K562 (cell line): ENCODE data around the gene MAP3K13. TPM values are rescaled to one million over a fixed set of nuclear protein-coding genes. Genes with fewer than 3 reads are reported as not detected.
A peak's percentile ranks its signal among the peaks of the same experiment; 100 is the strongest.

Experiments used
- ATAC-seq: fragments of 200-7000 bp; cut with Tn5 transposase; 3 replicates; pipeline ENCODE4 v1.9.1; 2020; ENCODE audit warnings: moderate library complexity
- BruUV-seq: library from RNA; stranded (reverse); fragments of 400-500 nt; replicated peaks from 2 replicates; lab custom pipeline; 2021; lab: Mats Ljungman, UMichigan
- CTCF ChIA-PET: fragments of 300-600 bp; formaldehyde crosslinking; extraction: SDS; loops from one replicate; lab custom pipeline; 2021; ENCODE audit warnings: low intra/inter-chr PET ratio; lab: Yijun Ruan, JAX
- POLR2A ChIA-PET: fragments of 300-600, 350-650 bp; sonication (Branson Sonifier 250); formaldehyde crosslinking; extraction: SDS; loops from one replicate; lab custom pipeline; 2021; ENCODE audit warnings: antibody characterized with exemption, inconsistent platforms; lab: Yijun Ruan, JAX
- DNase-seq, 4 experiments: peaks; one replicate each; pipeline versions ENCODE4 v3.0.0 to v3.0.0-alpha.2; 2011 to 2018; ENCODE audit warnings: low spot score in 3 of 4, mixed read lengths in 3 of 4; ENCODE audit errors: extremely low read depth in 1 of 4
- FAIRE-seq: peaks from 2 replicates; lab custom pipeline; 2011; peaks lifted over from hg19 to GRCh38; lab: Jason Lieb, UNC
- H2AFZ ChIP-seq: 2 replicates; pipeline ENCODE4 v1.6.0; 2011; ENCODE audit warnings: low read depth, low read length, control low read depth, inconsistent platforms
- H3K27ac ChIP-seq: fragments of 200-600 bp; 3 replicates; pipeline ENCODE4 v1.8.0; 2011; ENCODE audit warnings: low read depth, mild to moderate bottlenecking, control low read depth, inconsistent platforms, low read length, moderate library complexity, mixed read lengths; ENCODE audit errors: extremely low read depth
- H3K27me3 ChIP-seq, 2 experiments: fragments of 300-600 bp in 1 of 2; 2 replicates in 1 of 2; 3 replicates in 1 of 2; pipeline versions ENCODE4 v1.6.0 to v1.8.0; 2011; ENCODE audit warnings: inconsistent platforms in 2 of 2, low read length in 2 of 2, mild to moderate bottlenecking in 1 of 2, mixed read lengths in 1 of 2, moderate library complexity in 1 of 2; ENCODE audit not compliant: control insufficient read depth in 2 of 2, insufficient read depth in 2 of 2
- H3K36me3 ChIP-seq: fragments of 300-600 bp; 3 replicates; pipeline ENCODE4 v1.8.0; 2011; ENCODE audit warnings: mild to moderate bottlenecking, low read length, inconsistent platforms; ENCODE audit not compliant: control insufficient read depth, insufficient read depth
- H3K4me1 ChIP-seq, 2 experiments: fragments of 200-600 bp in 1 of 2; replicated peaks in 1 of 2; 2 replicates in 1 of 2; 3 replicates in 1 of 2; pipeline versions ENCODE4 v1.5.1 to v1.8.0; 2011; ENCODE audit warnings: inconsistent platforms in 2 of 2, low read length in 2 of 2, mild to moderate bottlenecking in 1 of 2, mixed read lengths in 1 of 2, moderate library complexity in 1 of 2; ENCODE audit not compliant: control insufficient read depth in 2 of 2, insufficient read depth in 2 of 2
- H3K4me2 ChIP-seq: 2 replicates; pipeline ENCODE4 v1.6.1; 2011; ENCODE audit warnings: low read length, control low read depth, inconsistent platforms, mixed read lengths; ENCODE audit not compliant: insufficient read depth
- H3K4me3 ChIP-seq: fragments of 200-600 bp; sonication (generic), shearing (Covaris generic); 2 replicates; pipeline ENCODE4 v1.5.1; 2016; ENCODE audit warnings: control low read depth, inconsistent platforms
- H3K79me2 ChIP-seq: fragments of 200-600 bp; 3 replicates; pipeline ENCODE4 v1.8.0; 2011; ENCODE audit warnings: low read length, inconsistent platforms; ENCODE audit not compliant: control insufficient read depth, insufficient read depth
- H3K9ac ChIP-seq, 2 experiments: 2 replicates each; pipeline versions ENCODE4 v1.6.0 to v1.6.1; 2011; ENCODE audit warnings: low read depth in 2 of 2, low read length in 2 of 2, control low read depth in 1 of 2, inconsistent platforms in 1 of 2, mild to moderate bottlenecking in 1 of 2, mixed read lengths in 1 of 2; ENCODE audit not compliant: insufficient read depth in 1 of 2
- H3K9me1 ChIP-seq: one replicate; pipeline ENCODE4 v1.6.0; 2011; ENCODE audit warnings: inconsistent platforms, mild to moderate bottlenecking, low read length, moderate library complexity; ENCODE audit not compliant: control insufficient read depth, insufficient read depth
- H3K9me3 ChIP-seq: replicated peaks from 2 replicates; pipeline ENCODE4 v1.5.1; 2011; ENCODE audit warnings: low read depth, low read length, inconsistent platforms; ENCODE audit not compliant: control insufficient read depth, insufficient read depth
- H4K20me1 ChIP-seq: replicated peaks from 2 replicates; pipeline ENCODE4 v1.6.1; 2011; ENCODE audit warnings: low read length, inconsistent platforms, mixed read lengths; ENCODE audit not compliant: control insufficient read depth, insufficient read depth
- BRCA1 ChIP-seq, 2 experiments: fragments of 450-650 bp in 1 of 2; sonication (generic) in 1 of 2; formaldehyde crosslinking in 1 of 2; IDR thresholded peaks; 2 replicates each; pipeline versions ENCODE4 v1.5.0 to v1.6.1; 2017 to 2020; ENCODE audit warnings: mild to moderate bottlenecking in 1 of 2, missing genetic modification reagents in 1 of 2
- CAMTA2 ChIP-seq: fragments of 250-450 bp; sonication (Bioruptor Pico); conservative IDR thresholded peaks from 2 replicates; pipeline ENCODE4 v1.5.1; 2022
- CEBPG ChIP-seq, 3 experiments: fragments of 200-800 bp in 1 of 3; sonication (Bioruptor generic) in 1 of 3; sonication (generic) in 1 of 3; formaldehyde crosslinking in 1 of 3; IDR thresholded peaks in 2 of 3; conservative IDR thresholded peaks in 1 of 3; 2 replicates each; pipeline versions ENCODE4 v1.6.1 to v1.8.0; 2016 to 2022; ENCODE audit warnings: missing compliant biosample characterization in 2 of 3, missing genetic modification characterization in 2 of 3, mild to moderate bottlenecking in 1 of 3, missing genetic modification reagents in 1 of 3
- EGR1 ChIP-seq: fragments of 450-650 bp; conservative IDR thresholded peaks from 2 replicates; pipeline ENCODE4 v1.6.1; 2017; ENCODE audit warnings: mild to moderate bottlenecking
- GATAD2A ChIP-seq: fragments of 450-650 bp; IDR thresholded peaks from 2 replicates; pipeline ENCODE4 v1.6.1; 2017
- MEF2D ChIP-seq: conservative IDR thresholded peaks from 2 replicates; pipeline ENCODE4 v1.6.1; 2016; ENCODE audit warnings: low read depth, missing genetic modification characterization, missing compliant biosample characterization
- MXD1 ChIP-seq: fragments of 250-450 bp; sonication (Bioruptor Pico); IDR thresholded peaks from 2 replicates; pipeline ENCODE4 v1.8.0; 2021; ENCODE audit warnings: borderline replicate concordance, mild to moderate bottlenecking, moderate library complexity; ENCODE audit not compliant: poor library complexity, severe bottlenecking
- PHF21A ChIP-seq: fragments of 450-650 bp; IDR thresholded peaks from 2 replicates; pipeline ENCODE4 v1.6.1; 2017; ENCODE audit warnings: low read depth, borderline replicate concordance
- TEAD2 ChIP-seq: fragments of 450-650 bp; IDR thresholded peaks from 2 replicates; pipeline ENCODE4 v1.6.1; 2016; ENCODE audit warnings: missing genetic modification characterization, control low read depth, missing compliant biosample characterization
- YY1 ChIP-seq, 3 experiments: IDR thresholded peaks; 2 replicates each; pipeline ENCODE4 v1.6.1; 2011; ENCODE audit warnings: low read length in 2 of 3, mild to moderate bottlenecking in 2 of 3, moderate library complexity in 2 of 3, borderline replicate concordance in 1 of 3, control low read depth in 1 of 3, low read depth in 1 of 3; ENCODE audit not compliant: insufficient read depth in 3 of 3, insufficient replicate concordance in 2 of 3, control insufficient read depth in 1 of 3, insufficient read length in 1 of 3; ENCODE audit errors: extremely low read depth in 1 of 3
- WGBS: fragments of 100-300 bp; shearing (Covaris generic); methylation state at CpG from one replicate; pipeline ENCODE4 v1.1.6; 2016; ENCODE audit warnings: low coverage, mixed read lengths; ENCODE audit not compliant: insufficient coverage; ENCODE audit errors: missing lambda C conversion rate; 5-methylcytosine and 5-hydroxymethylcytosine counted together
- in situ Hi-C: fragments of 300-500 bp; cut with MboI; formaldehyde crosslinking; loops from 4 replicates; pipeline ENCODE4 v1.15.0; 2018; ENCODE audit warnings: inconsistent platforms, mixed read lengths
- intact Hi-C: fragments of 100-400 bp; cut with micrococcal nuclease; formaldehyde crosslinking; loops from 2 replicates; pipeline ENCODE4 v1.14.2; 2022
- polyA plus RNA-seq, 8 experiments: library from polyadenylated mRNA; depleted of rRNA in 4 of 8; stranded (reverse) in 5 of 8; unstranded in 3 of 8; fragments of >200 nt; fragmentation: Nextera tagmentation in 2 of 8; fragmentation: Illumina TruSeq in 1 of 8; extraction: Ambion mirVana in 2 of 8; extraction: Trizol in 1 of 8; gene quantifications; 2 replicates each; pipeline versions ENCODE4 v1.2.1 to v1.2.3, GENCODE V29; 2011 to 2014; ENCODE audit warnings: inconsistent platforms in 1 of 8, missing spikeins in 1 of 8
- total RNA-seq, 7 experiments: library from RNA; depleted of rRNA in 6 of 7; stranded (reverse); fragments of >200 nt in 6 of 7; fragmentation: Illumina TruSeq in 2 of 7; extraction: Trizol in 2 of 7; gene quantifications; 2 replicates each; pipeline versions ENCODE4 v1.2.1 to v1.2.3, GENCODE V29; 2011 to 2021; ENCODE audit warnings: low replicate concordance in 1 of 7
- TF ChIP-seq, protein P1 (sequence below): fragments of 250-450 bp; sonication (Bioruptor Pico); IDR thresholded peaks from 2 replicates; pipeline ENCODE4 v1.4.0; 2020

MAP3K13 gene
- total and polyA plus RNA-seq, 9 of the 15 experiments (the other 6 are each of a cell fraction or from before 2014, with no cell fraction given) = 0.04 to 0.32 (median 0.15) TPM; not detected in 2

DNA sequence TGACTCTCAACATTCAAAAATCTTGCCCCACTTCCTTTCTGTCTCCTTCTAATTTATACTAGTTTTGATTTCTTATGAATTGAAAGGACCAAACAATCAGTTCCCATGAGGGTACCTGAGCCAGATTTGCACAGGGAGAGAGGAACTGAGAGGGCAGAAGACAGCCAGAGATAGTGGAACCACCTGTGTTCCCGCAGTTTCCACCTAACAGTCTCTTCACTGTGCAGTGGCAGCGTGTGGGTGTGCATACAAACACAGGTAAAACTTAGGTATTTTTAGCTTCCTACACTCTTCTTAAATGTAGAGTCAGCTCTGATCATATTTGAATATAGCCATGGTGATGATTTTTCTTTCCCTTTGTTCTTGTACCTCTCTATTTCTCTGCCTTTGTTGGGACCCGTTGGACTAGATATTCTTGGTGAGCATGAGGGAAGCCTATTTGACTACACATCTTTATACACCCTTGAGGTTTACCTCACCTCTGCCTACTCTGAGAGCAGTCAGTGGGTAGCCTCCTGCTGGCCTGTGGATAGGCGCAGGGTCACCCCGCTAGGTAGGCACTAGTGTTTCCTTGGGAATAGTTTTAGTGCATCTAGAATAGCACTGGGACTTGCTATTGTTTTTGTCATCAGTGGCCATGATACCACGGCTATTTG, 58.8 kb downstream of the MAP3K13 start:
- Histone ChIP-seq H3K27me3 (peaks cover 0 to 10% of the 10 kb centered on the region in 2 experiments; a peak in 3 of 5 replicates), H2AFZ (no peak overlapping the region), H3K4me1 (peaks cover 0 to 6% of the 10 kb centered on the region in 2 experiments; a peak in 4 of 5 replicates), H3K27ac (no peak overlapping the region), H4K20me1 (no peaks in the 10 kb centered on the region), H3K4me2 (no peak overlapping the region), H3K4me3 (no peak overlapping the region), H3K9me1 (no peaks in the 10 kb centered on the region), H3K9ac (no peak overlapping the region), H3K36me3 (no peaks in the 10 kb centered on the region), H3K79me2 (no peaks in the 10 kb centered on the region), H3K9me3 (no peaks in the 10 kb centered on the region)
- intact Hi-C loops = no loop called here
- ATAC-seq (no peak; the same call in 2 of the 3 replicates), DNase-seq (no peak), FAIRE-seq (no peak)
- BruUV-seq = no TSS peak
- in situ Hi-C loops = no loop called here
- ChIA-PET POLR2A (no interaction called here), CTCF (no interaction called here)
- WGBS = 25% methylated on average over 6 of the region's 6 CpGs
- no peak for TF ChIP-seq BRCA1 (IDR thresholded peaks at IDR 0.05)
- no peak for TF ChIP-seq BRCA1 (CRISPR knock-in tag; IDR thresholded peaks at IDR 0.05)
- TF ChIP-seq EGR1 = 0 out of 2 replicates have a peak, but pooled peaks have one; percentile 5

- ChIA-PET CTCF (no interaction called here), POLR2A (interaction anchor here (0.7 to 1.6 kb wide), 2 partner anchors 13 to 254 kb away, joined by 3 to 5 read pairs; no protein-coding TSS in a partner anchor)
- no peak overlapping the region for H3K4me3 ChIP-seq
- no peaks in the 10 kb centered on the region for H3K79me2 ChIP-seq
- 54% methylated on average over 4 of the region's 4 CpGs for WGBS
- DNase-seq = no peak
- H3K27ac ChIP-seq = no peak overlapping the region
- in situ Hi-C loops (no loop called here), intact Hi-C loops (no loop called here)
- no peaks in the 10 kb centered on the region for H3K36me3 ChIP-seq
- 0 out of 4 replicates have a peak overlapping the region, but pooled peaks of 1 of the 2 experiments have one; percentile 13 for H3K9ac ChIP-seq
- peaks cover 0 to 10% of the 10 kb centered on the region in 2 experiments; a peak in 3 of 5 replicates for H3K27me3 ChIP-seq
- TF ChIP-seq PHF21A = no peak
- TF ChIP-seq MXD1 (CRISPR knock-in tag) = no peak
- no peak for TF ChIP-seq TEAD2 (tag)
- TF ChIP-seq GATAD2A = no peak
- no peak for TF ChIP-seq MEF2D (tag)
- no peak for TF ChIP-seq CEBPG (CRISPR knock-in tag; IDR thresholded peaks at IDR 0.05)
- TF ChIP-seq CEBPG (tag; conservative IDR thresholded peaks at IDR 0.05 in 1 of 2, IDR thresholded peaks at IDR 0.05 in 1 of 2) = no peak
- no peak for TF ChIP-seq CAMTA2
- TF ChIP-seq, protein P1, sequence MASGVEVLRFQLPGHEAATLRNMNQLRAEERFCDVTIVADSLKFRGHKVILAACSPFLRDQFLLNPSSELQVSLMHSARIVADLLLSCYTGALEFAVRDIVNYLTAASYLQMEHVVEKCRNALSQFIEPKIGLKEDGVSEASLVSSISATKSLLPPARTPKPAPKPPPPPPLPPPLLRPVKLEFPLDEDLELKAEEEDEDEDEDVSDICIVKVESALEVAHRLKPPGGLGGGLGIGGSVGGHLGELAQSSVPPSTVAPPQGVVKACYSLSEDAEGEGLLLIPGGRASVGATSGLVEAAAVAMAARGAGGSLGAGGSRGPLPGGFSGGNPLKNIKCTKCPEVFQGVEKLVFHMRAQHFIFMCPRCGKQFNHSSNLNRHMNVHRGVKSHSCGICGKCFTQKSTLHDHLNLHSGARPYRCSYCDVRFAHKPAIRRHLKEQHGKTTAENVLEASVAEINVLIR = no peak
- no peak for TF ChIP-seq YY1 (IDR thresholded peaks at IDR 0.05; ENCODE audit: borderline replicate concordance in 1 of 3, control insufficient read depth in 1 of 3, extremely low read depth in 1 of 3, insufficient read depth in 3 of 3, insufficient read length in 1 of 3, insufficient replicate concordance in 2 of 3, low read depth in 1 of 3, low read length in 2 of 3)
- H3K9me3 ChIP-seq = no peaks in the 10 kb centered on the region
- no peaks in the 10 kb centered on the region for H3K9me1 ChIP-seq
- H3K4me1 ChIP-seq = peaks cover 0 to 6% of the 10 kb centered on the region in 2 experiments; a peak in 4 of 5 replicates
- no peak overlapping the region for H3K4me2 ChIP-seq
- H4K20me1 ChIP-seq = no peaks in the 10 kb centered on the region
- no peak for FAIRE-seq
- BruUV-seq = no TSS peak
- ATAC-seq = no peak; the same call in 2 of the 3 replicates
- H2AFZ ChIP-seq = no peak overlapping the region
These were observed 59.7 kb downstream of the MAP3K13 start for GRCh38 chr3:185422677-185423076.
